ENCODE data around the gene NKAP.
"Not testable (repeated sequence)": the region's sequence is repeated elsewhere in the genome, so short reads cannot be mapped to it uniquely, and the experiment has no call there.

The NKAP gene

DNA sequence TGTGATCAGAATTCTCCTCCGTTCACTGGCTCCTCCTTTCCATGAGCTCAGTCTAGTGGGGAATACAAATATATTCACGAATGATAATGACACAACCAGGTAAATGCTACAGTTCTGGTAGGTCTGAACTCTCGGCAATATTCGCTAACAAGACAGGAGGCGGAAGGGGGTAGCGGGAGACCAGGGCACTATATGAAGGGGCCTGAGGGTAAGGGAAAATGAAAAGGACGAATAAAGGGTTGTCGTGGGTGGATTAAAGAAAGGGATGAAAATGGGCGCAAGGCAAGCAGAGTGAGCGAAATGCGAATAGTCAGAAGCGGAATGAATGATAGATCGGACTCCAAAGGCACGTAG lies 743 bp downstream of the NKAP start:
- TF ChIP-seq, protein P1, sequence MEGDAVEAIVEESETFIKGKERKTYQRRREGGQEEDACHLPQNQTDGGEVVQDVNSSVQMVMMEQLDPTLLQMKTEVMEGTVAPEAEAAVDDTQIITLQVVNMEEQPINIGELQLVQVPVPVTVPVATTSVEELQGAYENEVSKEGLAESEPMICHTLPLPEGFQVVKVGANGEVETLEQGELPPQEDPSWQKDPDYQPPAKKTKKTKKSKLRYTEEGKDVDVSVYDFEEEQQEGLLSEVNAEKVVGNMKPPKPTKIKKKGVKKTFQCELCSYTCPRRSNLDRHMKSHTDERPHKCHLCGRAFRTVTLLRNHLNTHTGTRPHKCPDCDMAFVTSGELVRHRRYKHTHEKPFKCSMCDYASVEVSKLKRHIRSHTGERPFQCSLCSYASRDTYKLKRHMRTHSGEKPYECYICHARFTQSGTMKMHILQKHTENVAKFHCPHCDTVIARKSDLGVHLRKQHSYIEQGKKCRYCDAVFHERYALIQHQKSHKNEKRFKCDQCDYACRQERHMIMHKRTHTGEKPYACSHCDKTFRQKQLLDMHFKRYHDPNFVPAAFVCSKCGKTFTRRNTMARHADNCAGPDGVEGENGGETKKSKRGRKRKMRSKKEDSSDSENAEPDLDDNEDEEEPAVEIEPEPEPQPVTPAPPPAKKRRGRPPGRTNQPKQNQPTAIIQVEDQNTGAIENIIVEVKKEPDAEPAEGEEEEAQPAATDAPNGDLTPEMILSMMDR (IDR thresholded peaks at IDR 0.05; ENCODE audit: insufficient read depth, low read length, poor library complexity, severe bottlenecking): no peak
- H3K27me3 ChIP-seq (replicated peaks; ENCODE audit: control insufficient read depth, insufficient read depth, low read length): no peaks in the 10 kb centered on the region
- DNase-seq (ENCODE audit: extremely low read depth, insufficient read length): no peak
- H3K4me3 ChIP-seq (replicated peaks; ENCODE audit: low read depth, low read length): peak overlapping the region; percentile 75
- no peaks in the 10 kb centered on the region for H3K36me3 ChIP-seq (ENCODE audit: control insufficient read depth, insufficient read depth, low read length)

DNA sequence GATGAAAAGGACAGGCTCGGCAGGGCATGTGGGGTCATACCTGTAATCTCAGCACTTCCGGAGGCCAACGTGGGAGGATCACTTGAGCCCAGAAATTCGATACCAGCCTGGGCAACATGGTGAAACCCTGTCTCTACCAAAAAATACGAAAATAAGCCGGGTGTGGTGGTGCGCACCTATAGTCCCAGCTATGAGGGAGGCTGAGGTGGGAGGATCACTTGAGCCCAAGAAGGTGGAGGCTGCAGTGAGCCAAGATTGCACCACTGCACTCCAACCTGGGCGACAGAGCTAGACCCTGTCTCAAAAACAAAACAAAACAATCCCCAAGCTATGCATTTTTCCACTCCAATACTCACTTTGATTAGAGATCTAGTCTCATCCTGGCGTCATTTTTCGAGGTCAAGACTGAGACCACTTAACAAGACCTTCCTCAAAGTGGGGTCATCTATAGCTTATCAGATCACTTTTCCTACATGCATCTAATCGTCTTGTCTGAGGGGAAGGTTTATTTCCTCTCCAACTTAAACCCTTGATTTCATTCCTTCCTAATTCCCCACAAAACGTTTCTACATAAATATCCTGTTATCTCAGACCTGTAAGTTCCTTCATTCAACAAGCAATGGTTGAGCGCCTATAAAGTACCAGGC lies 1.3 kb downstream of the NKAP start:
- H3K27me3 ChIP-seq (replicated peaks; ENCODE audit: control insufficient read depth, insufficient read depth, low read length): no peaks in the 10 kb centered on the region
- no peak for DNase-seq (ENCODE audit: extremely low read depth, insufficient read length)
- H3K36me3 ChIP-seq (ENCODE audit: control insufficient read depth, insufficient read depth, low read length): no peaks in the 10 kb centered on the region
- peak overlapping the region; percentile 75 for H3K4me3 ChIP-seq (replicated peaks; ENCODE audit: low read depth, low read length)
- TF ChIP-seq, protein P1 (IDR thresholded peaks at IDR 0.05; ENCODE audit: insufficient read depth, low read length, poor library complexity, severe bottlenecking): no peak

DNA sequence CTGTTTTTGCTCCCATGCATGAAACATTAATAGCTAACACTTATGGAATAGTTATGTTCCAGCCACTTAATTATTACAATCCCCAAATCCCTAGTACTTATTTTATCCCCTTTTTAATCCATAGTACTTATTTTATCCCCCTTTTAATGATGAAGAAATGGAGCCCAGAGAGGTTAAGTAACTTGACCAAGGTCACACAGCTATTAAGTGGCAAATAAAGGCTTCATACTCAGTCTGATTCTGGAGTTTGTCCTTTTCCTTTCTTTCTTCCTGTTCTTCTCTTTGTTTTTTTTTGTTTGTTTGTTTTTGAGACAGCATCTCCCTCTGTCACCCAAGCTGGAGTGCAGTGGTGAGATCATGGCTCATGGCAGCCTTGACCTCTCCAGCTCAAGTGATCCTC lies 2.2 kb downstream of the NKAP start:
- Histone ChIP-seq H3K36me3 (ENCODE audit: control insufficient read depth, insufficient read depth, low read length) (no peaks in the 10 kb centered on the region), H3K27me3 (replicated peaks; ENCODE audit: control insufficient read depth, insufficient read depth, low read length) (no peaks in the 10 kb centered on the region), H3K4me3 (replicated peaks; ENCODE audit: low read depth, low read length) (no peak overlapping the region)
- TF ChIP-seq, protein P1 (IDR thresholded peaks at IDR 0.05; ENCODE audit: insufficient read depth, low read length, poor library complexity, severe bottlenecking): no peak
- DNase-seq (ENCODE audit: extremely low read depth, insufficient read length): no peak

DNA sequence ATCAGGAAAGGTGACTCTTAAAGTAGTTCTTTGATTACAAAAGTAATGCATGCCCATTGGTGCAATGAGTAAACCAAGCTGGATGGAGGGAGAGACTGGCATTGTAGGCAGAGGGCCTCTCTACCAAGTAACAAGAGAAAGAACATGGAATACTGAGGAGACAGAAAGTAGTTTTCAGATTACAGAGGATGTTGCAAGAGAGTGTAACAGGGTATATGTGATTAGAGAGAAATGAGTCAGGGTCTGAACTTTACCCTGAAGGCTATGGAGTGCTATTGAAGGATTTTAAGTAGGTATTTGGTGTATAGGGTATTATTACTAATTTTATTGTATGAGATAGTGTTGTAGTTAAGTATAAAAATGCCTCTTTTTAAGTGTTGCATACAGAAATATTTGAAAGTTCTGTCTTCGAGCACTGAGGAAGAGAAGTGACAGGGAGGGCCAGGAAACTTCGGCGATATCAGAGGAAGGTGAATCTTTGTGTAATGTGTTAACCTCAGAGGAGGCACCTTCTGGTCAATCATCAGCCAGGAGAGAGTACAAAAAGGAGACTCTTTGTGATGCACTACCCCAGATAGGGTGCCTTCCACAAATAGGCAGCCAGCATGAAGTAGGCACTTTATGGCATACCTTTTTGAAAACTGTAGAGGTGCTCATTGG lies 8.2 kb downstream of the NKAP start:
- H3K27me3 ChIP-seq (replicated peaks; ENCODE audit: control insufficient read depth, insufficient read depth, low read length): no peaks in the 10 kb centered on the region; the same call in 1 of the 2 replicates
- H3K4me3 ChIP-seq (replicated peaks; ENCODE audit: low read depth, low read length): no peak overlapping the region
- no peak for DNase-seq (ENCODE audit: extremely low read depth, insufficient read length)
- TF ChIP-seq, protein P1 (IDR thresholded peaks at IDR 0.05; ENCODE audit: insufficient read depth, low read length, poor library complexity, severe bottlenecking): no peak
- H3K36me3 ChIP-seq (ENCODE audit: control insufficient read depth, insufficient read depth, low read length): peaks cover 1% of the 10 kb centered on the region; the same call in 1 of the 2 replicates

DNA sequence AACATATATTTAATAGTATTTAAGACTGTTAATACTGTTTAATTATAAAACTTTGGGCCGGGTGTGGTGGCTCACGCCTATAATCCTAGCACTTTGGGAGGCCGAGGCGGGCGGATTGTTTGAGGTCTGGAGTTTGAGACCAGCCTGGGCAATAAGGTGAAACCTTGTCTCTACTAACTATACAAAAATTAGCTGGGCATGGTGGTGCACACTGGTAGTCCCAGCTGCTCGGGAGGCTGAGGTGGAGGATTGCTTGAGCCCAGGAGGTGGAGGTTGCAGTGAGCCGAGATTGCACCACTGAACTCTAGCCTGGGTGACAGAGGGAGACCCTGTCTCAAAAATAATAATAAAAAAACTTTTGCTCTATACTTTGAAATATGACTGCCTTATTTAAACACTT lies 21.2 kb downstream of the NKAP start:
- H3K27me3 ChIP-seq (replicated peaks; ENCODE audit: control insufficient read depth, insufficient read depth, low read length); DNase-seq (ENCODE audit: extremely low read depth, insufficient read length); H3K36me3 ChIP-seq (ENCODE audit: control insufficient read depth, insufficient read depth, low read length); H3K4me3 ChIP-seq (replicated peaks; ENCODE audit: low read depth, low read length): not testable (repeated sequence)

DNA sequence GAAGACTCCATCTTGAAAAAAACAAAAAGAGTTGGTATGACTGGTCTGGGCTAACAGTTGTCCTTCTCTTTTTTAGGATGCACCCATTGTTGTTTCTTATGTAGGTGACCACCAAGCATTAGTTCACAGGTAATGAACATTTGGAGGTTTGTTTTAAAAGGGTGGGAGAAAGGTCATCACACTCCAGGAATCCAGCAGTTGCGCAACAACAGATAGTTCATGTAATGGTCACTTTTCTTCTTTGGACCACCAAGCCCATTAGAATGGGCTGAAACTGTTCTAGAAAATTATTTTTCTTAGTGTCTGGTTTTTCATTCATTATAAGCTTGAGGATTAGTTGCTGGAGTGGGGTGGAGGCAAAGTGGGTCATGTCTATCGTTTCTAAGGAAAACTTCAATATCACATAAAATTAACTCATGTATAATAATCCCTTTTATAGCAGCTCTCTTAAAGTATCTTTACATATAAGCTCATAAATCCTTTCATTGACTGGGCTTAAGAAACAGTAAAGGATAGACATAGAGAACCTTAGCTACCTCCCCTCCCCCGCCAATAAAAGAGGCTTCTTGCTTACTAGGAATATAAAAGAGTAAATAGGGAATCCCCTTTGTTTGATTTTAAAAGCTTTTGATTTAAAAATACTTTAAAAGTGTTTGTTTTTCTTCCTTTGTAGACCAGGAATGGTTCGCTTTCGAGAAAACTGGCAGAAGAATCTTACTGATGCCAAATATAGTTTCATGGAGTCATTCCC lies 23.5 kb downstream of the NKAP start:
- TF ChIP-seq, protein P1 (IDR thresholded peaks at IDR 0.05; ENCODE audit: insufficient read depth, low read length, poor library complexity, severe bottlenecking): no peak
- H3K4me3 ChIP-seq (replicated peaks; ENCODE audit: low read depth, low read length): no peak overlapping the region
- no peak for DNase-seq (ENCODE audit: extremely low read depth, insufficient read length)
- H3K27me3 ChIP-seq (replicated peaks; ENCODE audit: control insufficient read depth, insufficient read depth, low read length): no peaks in the 10 kb centered on the region
- no peaks in the 10 kb centered on the region for H3K36me3 ChIP-seq (ENCODE audit: control insufficient read depth, insufficient read depth, low read length)

Measured in GM06990 (cell line).